ENCODE measurements around the gene MEIOC. TPM values are rescaled to one million over a fixed set of nuclear protein-coding genes. Genes with fewer than 3 reads are reported as not detected.

Gene MEIOC
- total RNA-seq, 1 experiment from 2014 or later = not detected

GRCh38 chr17:44652727-44653126 lies 3.5 kb upstream of the MEIOC start:
- ChIA-PET POLR2A (no interaction called here), CTCF (no interaction called here)
- Mint-ChIP-seq H3K9me3 (ENCODE audit: unreplicated experiment) (no peaks in the 10 kb centered on the region), H3K4me1 (ENCODE audit: insufficient read depth, unreplicated experiment) (no peaks in the 10 kb centered on the region), H3K4me3 (ENCODE audit: unreplicated experiment) (no peak overlapping the region), H3K27ac (ENCODE audit: low read depth, unreplicated experiment) (no peak overlapping the region), H3K27me3 (ENCODE audit: insufficient read depth, unreplicated experiment) (no peaks in the 10 kb centered on the region), H3K36me3 (ENCODE audit: insufficient read depth, unreplicated experiment) (no peaks in the 10 kb centered on the region)
- no TSS peak for BruUV-seq (replicated peaks)
- TF ChIP-seq, protein P1, sequence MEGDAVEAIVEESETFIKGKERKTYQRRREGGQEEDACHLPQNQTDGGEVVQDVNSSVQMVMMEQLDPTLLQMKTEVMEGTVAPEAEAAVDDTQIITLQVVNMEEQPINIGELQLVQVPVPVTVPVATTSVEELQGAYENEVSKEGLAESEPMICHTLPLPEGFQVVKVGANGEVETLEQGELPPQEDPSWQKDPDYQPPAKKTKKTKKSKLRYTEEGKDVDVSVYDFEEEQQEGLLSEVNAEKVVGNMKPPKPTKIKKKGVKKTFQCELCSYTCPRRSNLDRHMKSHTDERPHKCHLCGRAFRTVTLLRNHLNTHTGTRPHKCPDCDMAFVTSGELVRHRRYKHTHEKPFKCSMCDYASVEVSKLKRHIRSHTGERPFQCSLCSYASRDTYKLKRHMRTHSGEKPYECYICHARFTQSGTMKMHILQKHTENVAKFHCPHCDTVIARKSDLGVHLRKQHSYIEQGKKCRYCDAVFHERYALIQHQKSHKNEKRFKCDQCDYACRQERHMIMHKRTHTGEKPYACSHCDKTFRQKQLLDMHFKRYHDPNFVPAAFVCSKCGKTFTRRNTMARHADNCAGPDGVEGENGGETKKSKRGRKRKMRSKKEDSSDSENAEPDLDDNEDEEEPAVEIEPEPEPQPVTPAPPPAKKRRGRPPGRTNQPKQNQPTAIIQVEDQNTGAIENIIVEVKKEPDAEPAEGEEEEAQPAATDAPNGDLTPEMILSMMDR (IDR thresholded peaks at IDR 0.05; ENCODE audit: unreplicated experiment) = no peak
- no peak for DNase-seq (ENCODE audit: unreplicated experiment)
- intact Hi-C loops (cut with micrococcal nuclease) = no loop called here

DNA sequence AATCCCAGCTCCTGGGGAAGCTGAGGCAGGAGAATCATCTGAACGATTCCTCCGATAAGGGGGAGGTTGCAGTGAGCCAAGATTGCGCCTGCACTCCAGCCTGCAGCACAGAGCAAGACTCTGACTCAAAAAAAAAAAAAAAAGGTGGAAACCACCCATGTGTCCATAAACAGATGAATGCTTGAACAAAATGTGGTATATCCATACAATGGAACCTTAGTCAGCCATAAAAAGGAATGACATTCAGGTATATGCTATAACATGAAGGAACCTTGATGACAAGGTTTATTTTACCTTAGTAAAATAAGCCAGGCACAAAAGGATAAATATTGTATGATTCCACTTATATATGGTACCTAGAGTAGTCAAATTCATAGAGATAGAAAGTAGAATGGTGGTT lies 2.9 kb upstream of the MEIOC start:
- TF ChIP-seq, protein P1 (IDR thresholded peaks at IDR 0.05; ENCODE audit: unreplicated experiment) = no peak
- Mint-ChIP-seq H3K4me3 (ENCODE audit: unreplicated experiment) (no peak overlapping the region), H3K4me1 (ENCODE audit: insufficient read depth, unreplicated experiment) (no peaks in the 10 kb centered on the region), H3K36me3 (ENCODE audit: insufficient read depth, unreplicated experiment) (no peaks in the 10 kb centered on the region), H3K27me3 (ENCODE audit: insufficient read depth, unreplicated experiment) (no peaks in the 10 kb centered on the region), H3K27ac (ENCODE audit: low read depth, unreplicated experiment) (no peak overlapping the region), H3K9me3 (ENCODE audit: unreplicated experiment) (no peaks in the 10 kb centered on the region)
- ChIA-PET POLR2A (interaction anchor here (0.5 kb wide), 1 partner anchor 16 kb away, joined by 4 read pairs; no protein-coding TSS in a partner anchor), CTCF (no interaction called here)
- intact Hi-C loops (cut with micrococcal nuclease) = no loop called here
- no peak for DNase-seq (ENCODE audit: unreplicated experiment)
- BruUV-seq (replicated peaks) = no TSS peak

- Mint-ChIP-seq H3K27ac (ENCODE audit: low read depth, unreplicated experiment) (no peak overlapping the region), H3K9me3 (ENCODE audit: unreplicated experiment) (no peaks in the 10 kb centered on the region), H3K4me3 (ENCODE audit: unreplicated experiment) (no peak overlapping the region), H3K36me3 (ENCODE audit: insufficient read depth, unreplicated experiment) (no peaks in the 10 kb centered on the region), H3K4me1 (ENCODE audit: insufficient read depth, unreplicated experiment) (no peaks in the 10 kb centered on the region), H3K27me3 (ENCODE audit: insufficient read depth, unreplicated experiment) (no peaks in the 10 kb centered on the region)
- no peak for DNase-seq (ENCODE audit: unreplicated experiment)
- TF ChIP-seq, protein P1 (IDR thresholded peaks at IDR 0.05; ENCODE audit: unreplicated experiment) = no peak
- BruUV-seq (replicated peaks) = no TSS peak
- intact Hi-C loops (cut with micrococcal nuclease) = no loop called here
- CTCF ChIA-PET = no interaction called here
- POLR2A ChIA-PET = interaction anchor here (0.5 kb wide), 1 partner anchor 17 kb away, joined by 4 read pairs; no protein-coding TSS in a partner anchor
Measured at GRCh38 chr17:44653954-44654353, 2.3 kb upstream of the MEIOC start.

- H3K9me3 Mint-ChIP-seq (ENCODE audit: unreplicated experiment) = no peaks in the 10 kb centered on the region
- no peak for DNase-seq (ENCODE audit: unreplicated experiment)
- no peaks in the 10 kb centered on the region for H3K27me3 Mint-ChIP-seq (ENCODE audit: insufficient read depth, unreplicated experiment)
- no peaks in the 10 kb centered on the region for H3K36me3 Mint-ChIP-seq (ENCODE audit: insufficient read depth, unreplicated experiment)
- TF ChIP-seq, protein P1 (IDR thresholded peaks at IDR 0.05; ENCODE audit: unreplicated experiment) = no peak
- CTCF ChIA-PET = interaction anchor here (0.5 kb wide), 1 partner anchor 297 kb away, joined by 3 read pairs; no protein-coding TSS in a partner anchor
- no peak overlapping the region for H3K4me3 Mint-ChIP-seq (ENCODE audit: unreplicated experiment)
- no TSS peak for BruUV-seq (replicated peaks)
- no peaks in the 10 kb centered on the region for H3K4me1 Mint-ChIP-seq (ENCODE audit: insufficient read depth, unreplicated experiment)
- H3K27ac Mint-ChIP-seq (ENCODE audit: low read depth, unreplicated experiment) = no peak overlapping the region
- POLR2A ChIA-PET = no interaction called here
- intact Hi-C loops (cut with micrococcal nuclease) = no loop called here
Measured at GRCh38 chr17:44661835-44662234, 5.6 kb downstream of the MEIOC start.

All from MCF 10A (cell line).